Endothelial cell of umbilical vein (primary cell): Measurements from ENCODE around the gene TNFRSF21.

Experiments used
- FOS ChIP-seq: IDR thresholded peaks from 2 replicates; pipeline ENCODE4 v1.6.1; 2011; ENCODE audit warnings: mild to moderate bottlenecking, low read length, moderate library complexity, borderline replicate concordance; ENCODE audit not compliant: insufficient read depth
- POLR2A ChIP-seq: IDR thresholded peaks from 2 replicates; pipeline ENCODE4 v1.6.1; 2012; ENCODE audit warnings: low read depth, mild to moderate bottlenecking, control low read depth, low read length
- POLR2AphosphoS5 ChIP-seq: IDR thresholded peaks from 2 replicates; pipeline ENCODE4 v1.6.1; 2012; ENCODE audit warnings: low read depth, mild to moderate bottlenecking, control low read depth, low read length, moderate library complexity; ENCODE audit not compliant: insufficient read depth
- TF ChIP-seq, protein P1 (sequence below), 2 donors: IDR thresholded peaks; 1 replicate in 1 of 2; 2 replicates in 1 of 2; pipeline ENCODE4 v1.5.1; 2011; ENCODE audit warnings: low read length in 2 of 2, mild to moderate bottlenecking in 2 of 2, moderate library complexity in 2 of 2, control low read depth in 1 of 2, inconsistent platforms in 1 of 2, low read depth in 1 of 2; ENCODE audit not compliant: insufficient read depth in 1 of 2; ENCODE audit errors: extremely low read depth in 1 of 2

DNA sequence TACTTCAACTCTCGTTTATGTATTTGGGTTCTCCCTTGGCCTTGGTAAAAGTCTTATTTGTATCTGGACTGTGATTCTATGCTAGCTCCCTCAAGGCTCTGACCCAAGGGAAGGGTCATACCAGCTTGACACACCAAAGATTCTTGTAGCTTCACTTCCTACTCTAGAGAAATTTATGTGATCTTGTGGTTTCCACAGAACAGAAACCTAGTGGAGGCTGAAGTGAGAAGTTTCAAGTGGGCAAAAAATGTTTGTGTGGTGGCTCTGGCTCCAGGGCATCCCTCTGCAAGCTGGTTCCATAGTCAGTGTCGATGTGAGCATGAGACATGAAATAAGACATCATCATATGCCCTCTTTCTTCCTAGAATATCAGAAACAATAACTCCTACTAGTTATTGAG, 48.1 kb upstream of the TNFRSF21 start:
- TF ChIP-seq FOS (no peak), POLR2AphosphoS5 (no peak), POLR2A (no peak)
- TF ChIP-seq, protein P1, sequence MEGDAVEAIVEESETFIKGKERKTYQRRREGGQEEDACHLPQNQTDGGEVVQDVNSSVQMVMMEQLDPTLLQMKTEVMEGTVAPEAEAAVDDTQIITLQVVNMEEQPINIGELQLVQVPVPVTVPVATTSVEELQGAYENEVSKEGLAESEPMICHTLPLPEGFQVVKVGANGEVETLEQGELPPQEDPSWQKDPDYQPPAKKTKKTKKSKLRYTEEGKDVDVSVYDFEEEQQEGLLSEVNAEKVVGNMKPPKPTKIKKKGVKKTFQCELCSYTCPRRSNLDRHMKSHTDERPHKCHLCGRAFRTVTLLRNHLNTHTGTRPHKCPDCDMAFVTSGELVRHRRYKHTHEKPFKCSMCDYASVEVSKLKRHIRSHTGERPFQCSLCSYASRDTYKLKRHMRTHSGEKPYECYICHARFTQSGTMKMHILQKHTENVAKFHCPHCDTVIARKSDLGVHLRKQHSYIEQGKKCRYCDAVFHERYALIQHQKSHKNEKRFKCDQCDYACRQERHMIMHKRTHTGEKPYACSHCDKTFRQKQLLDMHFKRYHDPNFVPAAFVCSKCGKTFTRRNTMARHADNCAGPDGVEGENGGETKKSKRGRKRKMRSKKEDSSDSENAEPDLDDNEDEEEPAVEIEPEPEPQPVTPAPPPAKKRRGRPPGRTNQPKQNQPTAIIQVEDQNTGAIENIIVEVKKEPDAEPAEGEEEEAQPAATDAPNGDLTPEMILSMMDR (IDR thresholded peaks at IDR 0.05; ENCODE audit: extremely low read depth in 1 of 2, insufficient read depth in 1 of 2, low read depth in 1 of 2, low read length in 2 of 2) = no peak
